Measurements from ENCODE around the gene PODNL1.
"Not testable (repeated sequence)": the region's sequence is repeated elsewhere in the genome, so short reads cannot be mapped to it uniquely, and the experiment has no call there.

The PODNL1 gene

GRCh38 chr19:13975870-13976269 lies 37.7 kb upstream of the PODNL1 start:
- in situ Hi-C loops (cut with HindIII; ENCODE audit: low sequenced_read_pairs), result no loop called here
- TF ChIP-seq, protein P1, sequence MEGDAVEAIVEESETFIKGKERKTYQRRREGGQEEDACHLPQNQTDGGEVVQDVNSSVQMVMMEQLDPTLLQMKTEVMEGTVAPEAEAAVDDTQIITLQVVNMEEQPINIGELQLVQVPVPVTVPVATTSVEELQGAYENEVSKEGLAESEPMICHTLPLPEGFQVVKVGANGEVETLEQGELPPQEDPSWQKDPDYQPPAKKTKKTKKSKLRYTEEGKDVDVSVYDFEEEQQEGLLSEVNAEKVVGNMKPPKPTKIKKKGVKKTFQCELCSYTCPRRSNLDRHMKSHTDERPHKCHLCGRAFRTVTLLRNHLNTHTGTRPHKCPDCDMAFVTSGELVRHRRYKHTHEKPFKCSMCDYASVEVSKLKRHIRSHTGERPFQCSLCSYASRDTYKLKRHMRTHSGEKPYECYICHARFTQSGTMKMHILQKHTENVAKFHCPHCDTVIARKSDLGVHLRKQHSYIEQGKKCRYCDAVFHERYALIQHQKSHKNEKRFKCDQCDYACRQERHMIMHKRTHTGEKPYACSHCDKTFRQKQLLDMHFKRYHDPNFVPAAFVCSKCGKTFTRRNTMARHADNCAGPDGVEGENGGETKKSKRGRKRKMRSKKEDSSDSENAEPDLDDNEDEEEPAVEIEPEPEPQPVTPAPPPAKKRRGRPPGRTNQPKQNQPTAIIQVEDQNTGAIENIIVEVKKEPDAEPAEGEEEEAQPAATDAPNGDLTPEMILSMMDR (IDR thresholded peaks at IDR 0.05; ENCODE audit: low read depth, low read length), result no peak
- no peak for DNase-seq (ENCODE audit: low read depth, low spot score)
- H3K4me3 ChIP-seq (ENCODE audit: low read depth, low read length), result no peak overlapping the region

DNA sequence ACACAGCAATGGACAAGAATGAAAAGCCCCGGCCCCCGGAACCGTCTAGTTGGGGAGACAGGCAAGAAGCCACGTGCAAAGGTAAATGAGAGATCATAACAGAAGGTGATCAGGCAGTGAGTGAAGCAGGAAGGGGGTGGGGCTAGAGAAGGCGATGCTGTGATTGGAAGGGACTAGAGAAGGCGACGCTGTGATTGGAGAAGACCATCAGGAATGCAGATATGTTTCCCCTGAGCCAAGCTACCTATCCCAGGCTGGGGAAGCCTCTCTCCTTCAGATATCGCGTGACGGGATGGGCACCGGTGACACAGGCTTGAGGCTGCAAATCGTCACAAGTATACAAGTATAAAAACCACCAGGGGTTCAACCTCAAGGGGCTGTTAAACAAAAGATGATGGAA lies 35.9 kb upstream of the PODNL1 start:
- TF ChIP-seq, protein P1 (IDR thresholded peaks at IDR 0.05; ENCODE audit: low read depth, low read length), result no peak
- in situ Hi-C loops (cut with HindIII; ENCODE audit: low sequenced_read_pairs), result no loop called here
- no peak overlapping the region for H3K4me3 ChIP-seq (ENCODE audit: low read depth, low read length)
- no peak for DNase-seq (ENCODE audit: low read depth, low spot score)

DNA sequence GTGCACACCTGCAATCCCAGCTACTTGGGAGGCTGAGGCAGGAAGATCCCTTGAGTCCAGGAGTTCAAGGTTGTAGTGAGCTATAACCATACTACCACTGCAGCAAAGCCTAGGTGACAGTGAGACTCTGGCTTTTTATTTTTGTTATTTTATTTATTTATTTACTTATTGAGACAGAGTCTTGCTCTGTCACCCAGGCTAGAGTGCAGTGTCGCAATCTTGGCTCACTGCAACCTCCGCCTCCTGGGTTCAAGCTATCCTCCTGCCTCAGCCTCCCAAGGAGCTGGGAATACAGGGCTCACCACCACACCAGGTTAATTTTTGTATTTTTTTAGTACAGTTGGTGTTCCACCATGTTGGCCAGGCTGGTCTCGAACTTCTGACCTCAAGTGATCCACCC lies 35.3 kb upstream of the PODNL1 start:
- H3K4me3 ChIP-seq (ENCODE audit: low read depth, low read length); DNase-seq (ENCODE audit: low read depth, low spot score); in situ Hi-C loops (cut with HindIII; ENCODE audit: low sequenced_read_pairs): not testable (repeated sequence)

GRCh38 chr19:13972368-13973155 lies 34.3 kb upstream of the PODNL1 start:
- in situ Hi-C loops (cut with HindIII; ENCODE audit: low sequenced_read_pairs), result no loop called here
- no peak overlapping the region for H3K4me3 ChIP-seq (ENCODE audit: low read depth, low read length)
- no peak for DNase-seq (ENCODE audit: low read depth, low spot score)
- TF ChIP-seq, protein P1 (IDR thresholded peaks at IDR 0.05; ENCODE audit: low read depth, low read length), result no peak

- H3K4me3 ChIP-seq (ENCODE audit: low read depth, low read length); DNase-seq (ENCODE audit: low read depth, low spot score); in situ Hi-C loops (cut with HindIII; ENCODE audit: low sequenced_read_pairs): not testable (repeated sequence)
These were observed 33.7 kb upstream of the PODNL1 start for GRCh38 chr19:13971868-13972267.

DNA sequence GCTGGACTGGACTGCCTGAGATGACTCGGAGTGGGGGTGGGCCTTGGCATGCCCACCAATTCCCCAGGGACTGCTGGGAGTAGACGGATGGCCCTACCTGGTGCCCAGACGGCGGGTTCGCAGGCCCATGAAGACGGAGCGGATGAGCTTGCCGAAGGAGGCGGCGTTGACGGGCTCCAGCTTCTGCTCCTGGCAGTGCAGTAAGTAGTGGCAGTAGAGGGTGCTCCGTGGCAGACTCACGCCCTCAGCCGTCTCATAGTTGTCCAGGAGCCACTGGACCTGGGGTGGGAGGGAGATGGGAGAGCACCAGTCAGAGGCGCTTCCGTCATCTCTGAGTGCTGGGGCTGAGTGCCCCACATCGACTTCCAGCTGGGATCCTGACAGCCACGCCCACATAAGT lies 31.7 kb upstream of the PODNL1 start:
- in situ Hi-C loops (cut with HindIII; ENCODE audit: low sequenced_read_pairs), result no loop called here
- DNase-seq (ENCODE audit: low read depth, low spot score), result no peak
- TF ChIP-seq, protein P1 (IDR thresholded peaks at IDR 0.05; ENCODE audit: low read depth, low read length), result no peak
- H3K4me3 ChIP-seq (ENCODE audit: low read depth, low read length), result no peak overlapping the region

DNA sequence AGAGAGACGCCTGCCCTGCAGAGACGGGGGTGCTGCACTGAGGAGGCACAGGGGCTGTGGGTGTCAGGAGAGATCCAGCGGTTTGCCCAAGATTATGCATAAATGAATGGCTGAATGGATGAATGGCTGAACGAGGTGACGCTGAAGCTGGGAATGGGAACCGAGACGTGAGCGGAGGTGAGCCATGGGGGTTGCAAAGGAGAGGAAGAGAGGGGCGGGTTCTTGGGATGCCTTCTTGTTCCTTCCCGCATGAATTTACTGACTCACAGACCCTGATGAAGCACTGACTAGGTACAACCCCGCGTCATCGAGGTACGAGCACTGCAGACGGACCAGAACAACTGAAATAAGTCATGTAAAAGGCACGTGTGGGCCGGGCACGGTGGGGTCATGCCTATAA lies 30.8 kb upstream of the PODNL1 start:
- in situ Hi-C loops (cut with HindIII; ENCODE audit: low sequenced_read_pairs), result no loop called here
- TF ChIP-seq, protein P1 (IDR thresholded peaks at IDR 0.05; ENCODE audit: low read depth, low read length), result no peak
- no peak overlapping the region for H3K4me3 ChIP-seq (ENCODE audit: low read depth, low read length)
- no peak for DNase-seq (ENCODE audit: low read depth, low spot score)
